Limb (tissue), 2 donors: ENCODE data around the gene PHF21B.

ENCODE experiments used
- DNase-seq, 2 donors: peaks; one replicate each; pipeline ENCODE4 v3.0.0-alpha.2; 2016; ENCODE audit errors: extremely low spot score in 2 of 2

The PHF21B gene

DNA sequence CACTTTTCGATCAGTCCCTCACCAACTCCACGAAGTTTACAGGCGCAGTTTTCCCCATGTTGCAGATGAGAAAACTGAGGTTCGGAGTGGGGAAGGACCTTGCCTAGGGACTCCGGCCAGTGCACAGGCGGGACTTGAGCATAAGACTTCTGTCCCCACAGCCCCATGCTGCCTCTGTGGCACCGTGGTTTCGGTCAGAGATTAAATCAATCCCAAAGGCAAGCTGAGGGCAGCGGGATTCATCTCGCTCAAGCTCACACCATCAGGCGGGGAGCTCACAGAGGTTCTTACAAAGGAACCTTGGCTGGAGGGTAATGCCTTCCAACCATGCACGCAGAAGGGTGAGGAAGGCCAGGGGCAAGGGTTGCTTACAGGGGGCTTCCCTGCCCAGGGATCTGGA lies 115.5 kb downstream of the PHF21B start:
- DNase-seq, result no peak

DNA sequence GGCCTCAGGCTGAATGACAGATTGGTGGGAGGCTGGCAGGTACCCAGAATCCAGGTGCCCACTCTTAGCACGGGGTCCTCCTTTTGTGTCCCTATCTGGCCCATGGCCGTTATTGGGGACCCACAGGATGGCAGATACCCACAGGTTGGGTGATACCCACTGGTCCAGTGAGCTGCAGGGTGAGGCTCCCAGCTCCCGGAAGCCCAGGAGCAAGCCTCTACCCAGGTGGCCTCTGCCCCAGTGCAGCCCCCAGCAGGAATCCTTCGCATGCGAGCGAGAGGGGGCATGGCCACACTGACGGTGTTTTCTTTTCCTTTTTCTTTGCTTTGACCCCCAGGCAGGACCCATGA lies 116.1 kb downstream of the PHF21B start:
- no peak for DNase-seq

DNA sequence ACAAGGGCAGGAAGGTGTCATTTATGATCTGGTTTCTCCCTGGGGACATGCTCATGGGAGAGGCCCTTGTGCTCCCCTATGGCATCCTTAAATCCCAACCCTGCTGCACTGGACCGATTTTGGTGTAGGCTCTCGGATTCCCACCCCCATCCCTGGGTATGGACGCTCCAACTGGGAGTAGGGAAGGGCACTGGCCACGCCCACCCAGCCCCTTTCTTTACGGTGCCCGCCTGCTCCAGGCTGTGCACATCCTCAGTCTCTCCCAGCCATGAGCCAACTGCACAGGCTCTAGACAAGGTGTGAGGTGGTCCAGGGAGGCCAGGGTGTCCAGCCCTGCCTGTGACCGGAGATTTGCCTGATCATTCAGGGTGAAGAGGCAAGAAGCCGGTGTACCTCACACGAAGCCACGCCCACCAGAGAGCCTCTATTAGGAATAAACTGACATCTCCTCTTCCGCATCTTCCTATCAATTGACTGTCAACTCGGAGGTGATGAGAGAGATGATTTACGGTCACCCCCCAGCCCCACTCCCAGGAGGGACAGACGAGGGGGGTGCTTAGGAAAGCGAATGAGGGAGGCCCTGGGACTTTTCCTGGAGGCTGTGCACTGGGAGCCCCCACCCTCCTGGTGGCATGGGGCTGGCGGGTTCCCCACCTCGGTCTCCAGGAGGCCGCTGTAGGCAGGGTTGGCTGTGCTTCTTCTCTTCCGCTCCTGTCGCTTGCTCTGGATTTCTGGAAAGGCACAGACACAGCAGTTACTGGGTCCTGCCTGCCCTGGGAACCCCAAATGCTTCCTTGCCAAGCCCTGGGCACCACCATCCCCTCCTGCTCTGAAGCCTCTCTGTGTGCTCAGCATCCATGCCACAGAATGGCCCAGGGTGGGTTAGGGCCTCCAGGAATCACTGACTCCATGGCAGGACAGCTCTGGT lies 116.7 kb downstream of the PHF21B start:
- no peak for DNase-seq

DNA sequence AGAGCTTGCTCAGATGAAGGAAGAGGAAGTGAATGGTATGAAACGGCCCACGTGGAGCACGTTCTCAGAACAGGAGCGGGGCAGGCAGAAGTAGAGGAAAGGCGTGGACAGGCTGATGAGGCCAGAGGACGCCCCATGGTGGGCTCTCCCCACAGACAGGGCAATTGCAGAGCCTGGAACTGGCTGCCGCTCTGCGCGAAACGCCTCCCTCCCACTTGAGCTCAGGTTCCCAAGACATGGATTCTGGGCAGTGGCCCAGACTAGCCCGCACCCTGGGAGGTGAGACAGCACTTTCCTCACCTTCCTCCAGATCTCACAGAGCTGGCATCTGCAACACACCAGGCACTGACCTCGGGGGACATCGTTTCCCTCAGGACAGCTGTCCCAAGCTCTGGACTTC lies 117.6 kb downstream of the PHF21B start:
- no peak for DNase-seq

DNA sequence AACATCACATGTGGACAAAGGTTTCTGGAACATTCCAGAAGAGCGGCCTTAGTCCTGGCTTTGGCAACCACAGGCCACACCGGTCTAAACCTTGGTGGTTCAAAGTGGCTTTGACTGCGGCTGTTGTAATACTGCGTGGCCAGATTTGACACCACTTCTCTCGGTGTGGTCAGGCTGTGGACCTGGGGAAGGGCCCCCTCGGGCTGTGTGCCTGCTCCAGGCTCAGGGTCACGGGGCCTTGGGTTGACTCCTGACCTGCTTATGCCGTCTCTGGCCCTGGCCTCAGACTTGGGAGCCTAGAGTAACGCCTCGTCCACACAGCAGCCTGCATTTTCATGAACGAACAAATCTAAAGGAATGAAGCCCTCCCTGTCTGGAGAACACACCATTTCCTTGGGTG lies 118.0 kb downstream of the PHF21B start:
- no peak for DNase-seq

DNA sequence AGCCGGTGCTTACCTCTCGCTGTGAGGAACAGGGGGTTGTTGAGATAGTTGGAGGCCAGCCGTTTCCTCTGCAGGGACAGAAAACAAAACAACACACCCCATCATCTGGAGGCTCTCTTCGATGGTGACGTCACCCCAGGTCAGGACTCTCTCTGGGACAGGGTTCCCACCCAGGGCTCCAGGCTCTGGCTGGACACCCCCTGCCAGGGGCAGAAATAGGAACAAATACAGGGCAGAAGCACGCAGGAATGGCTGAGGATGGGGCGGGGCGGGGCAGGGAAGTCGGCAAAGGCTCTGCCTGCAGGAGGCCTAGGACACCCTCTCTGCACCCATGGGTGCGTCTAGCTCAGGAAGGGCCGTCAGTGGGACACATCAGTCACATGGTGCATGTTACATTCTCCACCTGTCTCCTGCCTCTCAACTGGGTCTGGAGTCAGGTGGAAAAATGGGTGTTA lies 118.5 kb downstream of the PHF21B start:
- no peak for DNase-seq

DNA sequence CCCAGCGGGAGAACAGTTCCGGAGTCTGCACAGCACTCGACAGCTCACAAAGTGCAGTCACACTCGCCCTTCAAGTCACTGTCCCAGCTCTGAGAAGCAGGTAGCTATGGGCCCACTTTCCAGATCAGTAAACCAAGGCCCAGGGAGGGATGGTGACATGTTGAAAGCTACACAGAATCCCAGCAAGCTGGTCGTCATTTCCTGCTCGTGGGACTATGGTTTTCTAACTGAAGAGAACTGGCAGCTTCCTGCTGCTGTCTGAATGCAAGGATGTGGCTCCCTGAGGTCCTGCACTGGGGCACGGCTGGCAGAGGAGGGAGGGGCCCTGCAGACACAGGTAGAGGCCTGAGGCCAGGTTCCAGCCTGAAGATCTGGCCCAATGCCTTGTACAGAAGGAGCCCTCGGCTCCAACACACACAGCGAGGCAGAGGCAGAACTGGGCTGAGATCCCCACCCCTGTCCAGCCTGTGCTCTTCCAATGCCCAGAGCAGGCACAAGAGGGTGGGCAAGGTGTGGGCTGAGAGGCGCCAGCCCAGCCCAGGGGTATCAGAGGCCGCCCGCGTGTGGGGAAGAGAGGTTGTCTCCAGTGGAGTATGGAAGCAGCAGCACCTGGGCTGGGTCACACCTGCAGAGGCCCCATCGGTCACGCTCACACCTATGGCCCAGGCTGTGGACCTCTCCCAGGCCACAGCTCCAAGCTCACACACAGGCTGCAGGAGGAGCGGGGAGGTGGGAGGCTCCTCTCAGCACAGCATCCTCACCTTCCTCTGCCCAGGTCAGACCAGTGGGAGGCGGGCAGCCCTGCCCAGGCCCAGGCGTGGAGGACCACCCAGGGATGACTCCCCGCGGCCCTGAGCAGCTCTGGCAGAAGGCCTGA lies 119.2 kb downstream of the PHF21B start:
- DNase-seq, result no peak

DNA sequence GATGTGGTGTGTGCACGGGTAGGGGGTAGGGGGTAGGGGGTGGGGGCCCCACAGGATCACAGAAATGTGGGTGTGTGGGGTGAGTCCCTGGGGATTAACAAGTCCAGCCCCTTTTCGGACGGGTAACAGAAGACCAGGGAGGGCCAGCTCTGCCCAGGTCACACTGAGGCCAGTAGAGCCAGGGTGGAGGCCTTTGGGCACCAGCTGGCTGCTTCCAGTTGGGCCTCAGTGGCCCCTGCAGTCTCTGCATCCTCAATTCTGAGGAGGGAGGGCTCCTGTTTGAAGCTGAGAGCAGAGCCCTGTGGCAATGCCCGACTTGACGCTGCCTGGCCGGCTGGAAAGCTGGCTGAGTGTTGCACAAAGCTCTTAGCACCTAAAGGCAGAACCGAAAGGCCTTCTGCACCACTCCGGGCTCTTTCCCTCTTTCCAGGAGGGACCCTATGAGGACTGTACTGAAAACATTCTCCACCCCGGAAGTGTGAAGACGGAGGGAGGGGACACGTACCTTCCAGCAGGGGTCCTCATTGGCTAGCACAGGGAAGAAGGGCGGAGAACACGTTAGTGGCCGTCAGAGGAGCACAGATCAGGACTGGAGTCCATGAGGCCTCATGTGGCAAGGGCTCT lies 120.4 kb downstream of the PHF21B start:
- DNase-seq, result no peak

DNA sequence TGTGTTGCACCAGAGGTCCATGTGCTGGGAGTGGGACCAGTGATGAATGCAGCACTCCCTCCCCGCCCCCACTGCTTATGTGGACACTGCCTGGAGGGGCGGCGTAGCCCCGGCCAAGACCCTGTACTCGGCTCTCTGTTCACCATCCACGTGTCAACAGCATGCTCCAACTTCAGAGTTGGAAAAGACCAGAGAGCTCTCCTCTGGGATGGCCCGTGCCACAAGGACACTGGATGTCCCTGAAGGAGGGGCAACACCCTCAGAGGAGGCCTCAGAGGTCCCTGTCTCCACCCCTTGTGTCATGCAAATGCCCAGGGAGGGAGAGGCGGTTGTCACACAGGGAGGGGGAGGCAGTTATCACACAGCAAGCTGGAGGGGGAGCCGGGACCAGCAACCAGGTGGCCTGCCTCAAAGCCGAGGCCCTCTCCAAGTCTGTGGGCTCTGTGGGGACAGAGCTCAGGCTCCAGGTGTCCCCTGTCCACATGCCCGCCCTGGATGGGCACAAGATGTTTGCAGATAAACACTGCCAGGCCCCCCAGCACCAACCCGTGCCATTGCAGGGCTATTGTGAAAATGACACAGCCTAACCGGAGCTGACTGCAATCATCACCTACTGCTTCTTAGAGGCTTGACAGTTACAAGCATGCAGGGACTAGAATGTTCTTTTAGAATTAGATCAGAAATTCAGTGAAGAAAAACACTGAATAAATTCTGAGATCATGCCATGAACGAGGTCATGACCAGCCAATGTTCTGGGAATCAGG lies 121.1 kb downstream of the PHF21B start:
- DNase-seq, result no peak

DNA sequence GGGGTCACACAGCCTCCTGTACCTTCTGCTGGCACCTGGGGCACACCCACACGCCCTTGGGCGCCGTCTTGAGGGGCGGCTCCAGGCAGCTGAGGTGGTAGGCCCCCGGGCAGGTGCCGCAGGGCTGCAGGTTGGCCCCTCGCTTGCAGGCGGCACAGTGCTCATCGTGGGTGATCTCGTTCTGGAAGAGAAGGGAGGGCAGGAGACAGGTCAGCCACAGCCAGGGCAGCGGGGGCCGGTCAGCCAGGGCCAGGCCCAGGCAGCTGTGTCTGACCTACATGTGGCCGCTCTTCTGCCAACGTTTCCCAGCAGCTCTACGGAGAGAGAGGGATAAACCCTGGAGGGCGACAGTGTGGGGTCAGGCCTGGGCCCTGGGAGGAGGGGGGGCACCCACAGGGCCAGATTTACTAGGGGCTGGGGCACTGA lies 121.9 kb downstream of the PHF21B start:
- no peak for DNase-seq

DNA sequence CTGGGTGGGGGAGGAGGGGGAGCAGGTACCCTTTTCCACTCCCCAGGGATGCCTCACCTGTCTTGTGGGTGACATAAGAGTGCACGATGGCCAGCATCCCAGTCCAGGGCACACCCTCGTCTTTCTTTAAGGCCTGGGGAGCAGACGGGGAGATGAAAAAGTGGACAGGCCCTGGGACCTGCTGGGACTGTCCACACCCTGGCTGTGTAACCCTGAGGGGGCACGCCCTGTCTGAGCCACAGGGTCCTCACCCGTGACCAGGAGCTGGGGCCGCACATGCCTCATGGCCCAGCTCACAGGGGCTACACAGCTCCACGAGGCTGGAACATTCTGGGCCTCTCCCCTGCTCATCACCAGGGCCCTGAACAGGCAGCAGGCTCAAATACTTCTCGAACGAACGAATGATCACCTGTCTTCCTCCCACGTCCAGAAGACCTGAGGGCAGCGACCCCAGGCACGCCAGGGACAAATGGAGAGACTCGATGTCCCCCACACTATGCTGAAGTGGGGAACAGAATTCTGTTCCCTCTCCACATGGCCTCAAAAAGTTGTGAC lies 123.9 kb downstream of the PHF21B start:
- DNase-seq, result peak in 1 of 2 donors; percentile 16

DNA sequence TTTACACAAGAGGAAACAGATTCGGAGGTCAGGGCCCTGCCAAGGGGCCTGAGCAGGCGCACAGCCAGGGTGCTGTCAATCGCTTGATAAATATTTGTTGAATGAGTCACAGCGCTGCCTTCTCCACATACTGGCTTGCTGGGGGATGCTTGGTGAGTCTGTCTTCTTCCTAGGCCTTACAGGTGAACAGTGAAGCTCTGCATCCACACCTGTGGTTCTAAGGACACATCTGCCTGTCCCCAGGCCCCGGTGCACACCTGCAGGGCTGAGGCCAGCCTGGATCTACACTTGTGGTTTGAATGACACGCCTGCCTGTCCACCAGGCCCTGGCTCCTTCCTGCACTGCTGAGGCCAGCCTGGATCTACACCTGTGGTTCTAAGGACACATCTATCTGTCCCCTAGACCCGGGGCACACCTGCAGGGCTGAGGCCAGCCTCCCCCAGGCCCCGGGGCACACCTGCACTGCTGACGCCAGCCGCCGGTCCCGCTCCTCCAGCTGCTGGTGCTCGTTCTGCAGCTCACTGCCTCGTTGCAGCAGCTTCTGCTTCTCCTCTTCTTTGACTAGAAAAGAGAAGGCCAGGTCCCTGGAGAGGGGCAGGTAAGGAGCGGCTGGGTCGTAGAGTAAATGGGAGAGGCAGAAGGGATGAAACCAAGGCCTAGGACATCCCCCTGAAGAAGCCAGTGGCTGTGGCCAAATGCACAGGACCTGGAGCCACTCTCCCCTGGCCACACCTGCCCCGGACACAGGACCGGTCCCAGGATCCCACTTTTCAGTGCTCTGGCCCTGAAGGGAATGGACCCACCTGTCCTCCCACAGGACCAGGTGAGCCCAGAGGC lies 124.6 kb downstream of the PHF21B start:
- peak in 1 of 2 donors; percentile 13 for DNase-seq

DNA sequence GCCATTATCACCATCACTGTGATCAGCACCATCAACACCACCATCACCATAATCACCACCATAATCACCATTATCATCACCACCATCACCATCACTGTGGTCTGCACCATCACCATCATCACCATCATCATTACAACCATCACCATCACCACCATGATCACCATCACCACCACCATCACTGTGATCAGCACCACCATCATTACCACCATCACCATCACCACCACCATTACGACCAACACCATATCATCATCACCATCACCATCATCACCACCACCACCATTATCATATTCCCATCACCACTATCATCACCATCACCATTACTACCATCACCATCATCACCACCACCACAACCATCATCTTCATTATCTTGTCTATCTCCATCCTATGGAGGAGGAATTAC lies 125.2 kb downstream of the PHF21B start:
- DNase-seq, result no peak

DNA sequence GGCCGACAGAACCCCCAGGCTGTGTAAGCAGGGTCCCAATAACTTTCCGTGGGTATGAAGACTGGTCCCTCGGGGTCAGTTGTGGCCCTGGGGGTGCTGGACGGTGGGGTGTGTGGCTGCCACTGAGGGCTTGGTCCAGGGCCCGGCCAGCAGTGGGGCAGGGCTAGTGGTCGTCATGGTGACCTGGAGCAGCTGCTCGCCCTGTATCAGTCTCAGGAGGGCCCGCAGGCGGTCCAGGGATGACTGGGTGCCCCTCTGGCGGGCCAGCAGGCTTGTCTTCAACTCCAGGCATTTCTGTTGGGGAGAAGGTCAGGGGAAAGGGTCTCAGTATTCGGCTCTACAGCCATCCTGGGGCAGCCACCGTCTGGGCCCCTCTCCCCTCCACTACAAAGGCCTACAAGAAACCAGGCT lies 126.8 kb downstream of the PHF21B start:
- DNase-seq, result peak in 1 of 2 donors; percentile 16

DNA sequence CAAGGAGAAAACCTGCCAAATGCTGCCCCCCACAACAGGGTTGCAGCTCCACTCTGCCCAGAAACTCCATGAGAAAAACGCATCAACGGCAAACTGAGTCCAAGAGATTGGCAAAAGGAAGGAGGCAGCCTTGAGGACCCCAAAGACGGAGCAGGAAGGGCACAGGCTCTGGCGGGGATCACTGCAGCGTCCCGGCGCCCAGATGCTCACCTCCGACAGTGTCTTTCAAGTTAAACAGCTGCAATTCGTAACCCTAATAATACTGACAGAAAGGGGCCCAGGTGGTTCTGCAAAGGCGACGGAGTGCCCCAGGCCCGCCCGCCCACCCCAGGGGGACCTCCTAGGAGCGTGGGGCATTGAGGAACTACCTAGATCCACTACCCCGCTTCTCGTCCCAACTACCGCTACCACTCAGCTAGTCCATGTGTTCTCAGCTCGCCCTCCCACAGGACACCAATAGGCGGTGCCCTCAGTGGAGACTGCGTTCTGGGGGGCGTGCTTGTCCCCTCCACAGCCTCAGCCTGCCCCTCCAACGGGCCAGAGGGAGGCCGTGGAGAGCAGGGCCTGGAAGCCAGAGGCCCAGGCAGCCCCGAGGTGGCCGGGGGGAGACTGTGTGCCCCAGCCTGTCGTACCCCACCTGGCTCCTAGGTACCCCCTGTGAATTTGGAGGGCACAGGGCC lies 127.4 kb downstream of the PHF21B start:
- DNase-seq, result peak in 1 of 2 donors; percentile 15

DNA sequence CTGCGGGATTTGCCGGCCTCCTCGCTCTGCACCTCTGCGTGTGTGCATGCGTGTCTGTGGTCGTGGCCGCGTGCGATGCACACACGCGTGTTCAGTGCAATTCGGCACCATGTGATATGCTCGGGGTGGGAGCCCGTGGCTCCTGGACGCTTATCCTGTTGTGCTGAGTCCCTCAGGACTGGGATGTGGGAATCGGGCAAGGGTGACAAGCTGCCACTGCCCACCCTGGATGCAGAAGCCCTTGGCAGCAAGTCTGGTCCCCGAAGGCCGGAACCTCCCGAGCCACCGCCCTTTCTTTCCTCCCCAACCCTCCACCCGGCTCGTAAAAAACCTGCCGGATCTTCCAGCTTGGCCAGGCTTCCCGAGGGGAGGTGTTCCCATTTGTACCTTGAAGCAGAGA lies 128.2 kb downstream of the PHF21B start:
- peak in 1 of 2 donors; percentile 14 for DNase-seq

DNA sequence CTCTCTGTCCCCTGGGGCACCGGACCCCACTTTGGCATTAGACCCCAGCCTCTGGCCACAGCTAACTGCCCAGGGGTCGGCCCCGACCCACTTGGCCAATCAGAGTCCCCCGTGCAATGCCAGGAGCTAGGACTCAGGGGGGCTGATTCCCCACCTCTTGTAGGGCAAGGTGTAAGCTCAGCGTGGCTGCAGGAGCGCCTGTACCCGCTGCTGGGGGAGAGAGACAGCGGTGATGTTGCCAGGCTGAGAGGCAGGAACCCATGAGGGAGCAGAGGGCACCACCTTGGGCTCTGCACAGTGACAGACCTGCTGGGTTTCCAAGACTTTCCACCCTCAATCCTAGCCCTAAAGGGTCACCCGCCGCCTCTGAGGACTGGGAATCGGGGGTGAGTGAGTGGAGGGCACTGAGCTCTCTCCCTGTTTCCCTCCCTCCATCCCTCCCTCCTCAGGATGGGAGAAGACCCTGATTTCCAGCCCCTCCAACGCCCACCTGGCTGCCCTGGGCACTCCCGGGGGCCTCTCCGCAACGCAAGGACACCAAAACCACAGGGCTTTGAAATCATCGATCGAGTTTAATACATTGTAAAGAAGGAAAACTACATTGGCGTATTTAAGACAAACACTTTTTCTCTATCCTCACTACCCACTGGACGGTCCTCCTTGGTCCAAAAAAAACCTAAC lies 129.1 kb downstream of the PHF21B start:
- peak in 1 of 2 donors; percentile 20 for DNase-seq

DNA sequence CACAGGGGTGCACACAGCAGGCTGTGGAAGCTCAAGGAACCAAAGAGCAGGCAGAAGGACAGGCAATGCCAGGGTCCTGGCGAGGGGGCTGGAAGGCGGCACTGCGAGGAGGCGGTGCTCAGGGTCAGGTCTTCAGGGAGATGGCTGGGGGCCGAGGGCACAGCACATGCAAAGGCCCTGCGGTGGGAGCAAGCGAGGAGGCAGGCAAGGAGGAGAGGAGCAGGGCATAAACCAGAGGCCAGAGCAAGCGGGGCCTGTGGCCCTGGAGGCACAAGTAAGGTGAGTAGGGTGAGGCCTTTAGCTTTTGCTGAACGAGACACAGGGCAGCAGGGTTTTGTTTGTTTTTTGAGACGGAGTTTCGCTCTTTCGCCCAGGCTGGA lies 130.5 kb downstream of the PHF21B start:
- DNase-seq, result no peak
